ENCODE measurements around the gene PEPD. TPM values are rescaled to one million over a fixed set of nuclear protein-coding genes. Genes with fewer than 3 reads are reported as not detected.

The PEPD gene
- polyA plus RNA-seq, 4 donors: 104 to 134 (median 121) TPM

- no peak for DNase-seq (ENCODE audit: low read depth in 4 of 4, low spot score in 3 of 4)
These were observed 131.3 kb downstream of the PEPD start for GRCh38 chr19:33390101-33390907.

GRCh38 chr19:33389421-33390100 lies 132.0 kb downstream of the PEPD start:
- no peak for DNase-seq (ENCODE audit: low read depth in 4 of 4, low spot score in 3 of 4)

- DNase-seq (ENCODE audit: low read depth in 4 of 4, low spot score in 3 of 4): no peak
These were observed 132.7 kb downstream of the PEPD start for GRCh38 chr19:33388725-33389420.

- DNase-seq (ENCODE audit: low read depth in 4 of 4, low spot score in 3 of 4): no peak
These were observed 133.3 kb downstream of the PEPD start for GRCh38 chr19:33388231-33388724.

- no peak for DNase-seq (ENCODE audit: low read depth in 4 of 4, low spot score in 3 of 4)
These were observed 134.0 kb downstream of the PEPD start for GRCh38 chr19:33387351-33388230.

- no peak for DNase-seq (ENCODE audit: low read depth in 4 of 4, low spot score in 3 of 4)
These were observed 135.2 kb downstream of the PEPD start for GRCh38 chr19:33386361-33386858.

- no peak for DNase-seq (ENCODE audit: low read depth in 4 of 4, low spot score in 3 of 4)
These were observed 135.6 kb downstream of the PEPD start for GRCh38 chr19:33385956-33386355.

- DNase-seq (ENCODE audit: low read depth in 4 of 4, low spot score in 3 of 4): no peak
These were observed 136.6 kb downstream of the PEPD start for GRCh38 chr19:33384983-33385382.

- no peak for DNase-seq (ENCODE audit: low read depth in 4 of 4, low spot score in 3 of 4)
These were observed 137.8 kb downstream of the PEPD start for GRCh38 chr19:33383720-33384292.

- no peak for DNase-seq (ENCODE audit: low read depth in 4 of 4, low spot score in 3 of 4)
These were observed 138.6 kb downstream of the PEPD start for GRCh38 chr19:33382982-33383381.

GRCh38 chr19:33382006-33382405 lies 139.6 kb downstream of the PEPD start:
- no peak for DNase-seq (ENCODE audit: low read depth in 4 of 4, low spot score in 3 of 4)

GRCh38 chr19:33381101-33381500 lies 140.5 kb downstream of the PEPD start:
- no peak for DNase-seq (ENCODE audit: low read depth in 4 of 4, low spot score in 3 of 4)

GRCh38 chr19:33379151-33379829 lies 142.3 kb downstream of the PEPD start:
- no peak for DNase-seq (ENCODE audit: low read depth in 4 of 4, low spot score in 3 of 4)

GRCh38 chr19:33377586-33378475 lies 143.8 kb downstream of the PEPD start:
- DNase-seq (ENCODE audit: low read depth in 4 of 4, low spot score in 3 of 4): no peak

GRCh38 chr19:33376941-33377557 lies 144.5 kb downstream of the PEPD start:
- DNase-seq (ENCODE audit: low read depth in 4 of 4, low spot score in 3 of 4): no peak

- DNase-seq (ENCODE audit: low read depth in 4 of 4, low spot score in 3 of 4): no peak
These were observed 145.2 kb downstream of the PEPD start for GRCh38 chr19:33376423-33376822.

GRCh38 chr19:33375837-33376159 lies 145.8 kb downstream of the PEPD start:
- no peak for DNase-seq (ENCODE audit: low read depth in 4 of 4, low spot score in 3 of 4)

All from right renal pelvis (tissue), 4 donors.